Neural crest cell (in vitro differentiated cells): Measurements from ENCODE around the gene TERT. TPM values are rescaled to one million over a fixed set of nuclear protein-coding genes. Genes with fewer than 3 reads are reported as not detected.
"Not testable (repeated sequence)": the region's sequence is repeated elsewhere in the genome, so short reads cannot be mapped to it uniquely, and the experiment has no call there.

ENCODE experiments used
- DNase-seq: peaks from one replicate; pipeline ENCODE4 v3.0.0; 2021; ENCODE audit warnings: low read depth, mixed read lengths, low spot score
- H3K27ac Mint-ChIP-seq: one replicate; pipeline ENCODE4 v1.8.0; 2021; ENCODE audit warnings: mild to moderate bottlenecking, mixed read lengths; ENCODE audit not compliant: unreplicated experiment
- H3K27me3 Mint-ChIP-seq: 2 replicates; pipeline ENCODE4 v1.8.0; 2021; ENCODE audit warnings: low read depth, mild to moderate bottlenecking, mixed read lengths
- H3K36me3 Mint-ChIP-seq: 2 replicates; pipeline ENCODE4 v1.8.0; 2021; ENCODE audit warnings: low read depth, mild to moderate bottlenecking, mixed read lengths
- H3K4me1 Mint-ChIP-seq: 2 replicates; pipeline ENCODE4 v1.8.0; 2021; ENCODE audit warnings: mixed read lengths
- H3K4me3 Mint-ChIP-seq: one replicate; pipeline ENCODE4 v1.8.0; 2021; ENCODE audit warnings: mild to moderate bottlenecking, mixed read lengths
- H3K9me3 Mint-ChIP-seq: 2 replicates; pipeline ENCODE4 v1.8.0; 2021; ENCODE audit warnings: mixed read lengths
- total RNA-seq: library from RNA; stranded (reverse); gene quantifications from 2 replicates; pipeline ENCODE4 v1.2.1, GENCODE V29; 2021
- TF ChIP-seq, protein P1 (sequence below): fragments of 200-600 bp; sonication (generic); conservative IDR thresholded peaks from 2 replicates; pipeline ENCODE4 v1.5.0; 2021; ENCODE audit warnings: antibody characterized with exemption, mild to moderate bottlenecking

Gene TERT
- total RNA-seq, 1 donor from 2014 or later, result 5.6 TPM

DNA sequence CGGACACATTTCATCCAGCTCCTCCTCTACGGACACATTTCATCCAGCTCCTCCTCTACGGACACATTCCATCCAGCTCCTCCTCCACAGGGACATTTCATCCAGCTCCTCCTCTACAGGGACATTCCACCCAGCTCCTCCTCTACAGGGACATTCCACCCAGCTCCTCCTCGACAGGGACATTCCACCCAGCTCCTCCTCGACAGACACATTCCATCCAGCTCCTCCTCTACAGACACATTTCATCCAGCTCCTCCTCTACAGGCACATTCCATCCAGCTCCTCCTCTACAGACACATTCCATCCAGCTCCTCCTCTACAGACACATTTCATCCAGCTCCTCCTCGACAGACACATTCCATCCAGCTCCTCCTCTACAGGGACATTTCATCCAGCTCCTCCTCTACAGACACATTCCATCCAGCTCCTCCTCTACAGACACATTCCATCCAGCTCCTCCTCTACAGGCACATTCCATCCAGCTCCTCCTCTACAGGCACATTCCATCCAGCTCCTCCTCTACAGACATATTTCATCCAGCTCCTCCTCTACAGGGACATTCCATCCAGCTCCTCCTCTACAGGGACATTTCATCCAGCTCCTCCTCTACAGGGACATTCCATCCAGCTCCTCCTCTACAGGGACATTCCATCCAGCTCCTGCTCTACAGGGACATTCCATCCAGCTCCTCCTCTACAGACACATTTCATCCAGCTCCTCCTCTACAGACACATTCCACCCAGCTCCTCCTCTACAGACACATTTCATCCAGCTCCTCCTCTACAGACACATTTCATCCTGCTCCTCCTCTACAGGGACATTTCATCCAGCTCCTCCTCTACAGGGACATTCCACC, 32.3 kb upstream of the TERT start:
- not testable (repeated sequence) for H3K9me3 Mint-ChIP-seq, H3K4me3 Mint-ChIP-seq, H3K4me1 Mint-ChIP-seq, H3K27ac Mint-ChIP-seq, H3K36me3 Mint-ChIP-seq, DNase-seq, H3K27me3 Mint-ChIP-seq

DNA sequence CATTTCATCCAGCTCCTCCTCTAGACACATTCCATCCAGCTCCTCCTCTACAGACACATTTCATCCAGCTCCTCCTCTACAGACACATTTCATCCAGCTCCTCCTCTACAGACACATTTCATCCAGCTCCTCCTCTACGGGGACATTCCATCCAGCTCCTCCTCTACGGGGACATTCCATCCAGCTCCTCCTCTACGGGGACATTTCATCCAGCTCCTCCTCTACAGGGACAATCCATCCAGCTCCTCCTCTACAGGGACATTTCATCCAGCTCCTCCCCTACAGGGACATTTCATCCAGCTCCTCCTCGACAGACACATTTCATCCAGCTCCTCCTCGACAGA, 31.6 kb upstream of the TERT start:
- not testable (repeated sequence) for H3K4me3 Mint-ChIP-seq, H3K4me1 Mint-ChIP-seq, DNase-seq, H3K27me3 Mint-ChIP-seq, H3K27ac Mint-ChIP-seq, H3K9me3 Mint-ChIP-seq, H3K36me3 Mint-ChIP-seq

DNA sequence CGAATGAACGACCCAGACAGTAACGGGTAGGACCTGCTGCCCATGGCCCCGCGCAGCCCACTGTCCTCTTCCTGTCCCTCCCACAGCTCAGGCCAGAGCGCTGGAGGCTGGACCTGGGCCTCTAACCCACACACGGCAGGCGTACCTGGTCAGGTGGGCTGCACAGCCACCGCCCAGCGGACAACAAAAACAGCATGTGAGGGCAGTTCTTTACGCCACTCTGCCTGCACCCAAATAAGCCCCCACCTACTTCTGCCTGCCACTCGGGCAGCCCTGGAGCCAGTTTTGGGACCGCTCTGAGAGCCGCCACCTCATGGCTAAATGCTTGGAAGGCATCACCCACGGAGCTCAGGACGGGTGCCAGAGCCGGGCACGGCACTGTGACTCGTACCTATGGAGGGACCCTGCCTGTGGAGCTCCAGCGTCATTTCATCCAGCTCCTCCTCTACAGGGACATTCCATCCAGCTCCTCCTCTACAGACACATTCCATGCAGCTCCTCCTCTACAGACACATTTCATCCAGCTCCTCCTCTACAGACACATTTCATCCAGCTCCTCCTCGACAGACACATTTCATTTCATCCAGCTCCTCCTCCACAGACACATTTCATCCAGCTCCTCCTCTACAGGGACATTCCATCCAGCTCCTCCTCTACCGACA, 31.1 kb upstream of the TERT start:
- TF ChIP-seq, protein P1, sequence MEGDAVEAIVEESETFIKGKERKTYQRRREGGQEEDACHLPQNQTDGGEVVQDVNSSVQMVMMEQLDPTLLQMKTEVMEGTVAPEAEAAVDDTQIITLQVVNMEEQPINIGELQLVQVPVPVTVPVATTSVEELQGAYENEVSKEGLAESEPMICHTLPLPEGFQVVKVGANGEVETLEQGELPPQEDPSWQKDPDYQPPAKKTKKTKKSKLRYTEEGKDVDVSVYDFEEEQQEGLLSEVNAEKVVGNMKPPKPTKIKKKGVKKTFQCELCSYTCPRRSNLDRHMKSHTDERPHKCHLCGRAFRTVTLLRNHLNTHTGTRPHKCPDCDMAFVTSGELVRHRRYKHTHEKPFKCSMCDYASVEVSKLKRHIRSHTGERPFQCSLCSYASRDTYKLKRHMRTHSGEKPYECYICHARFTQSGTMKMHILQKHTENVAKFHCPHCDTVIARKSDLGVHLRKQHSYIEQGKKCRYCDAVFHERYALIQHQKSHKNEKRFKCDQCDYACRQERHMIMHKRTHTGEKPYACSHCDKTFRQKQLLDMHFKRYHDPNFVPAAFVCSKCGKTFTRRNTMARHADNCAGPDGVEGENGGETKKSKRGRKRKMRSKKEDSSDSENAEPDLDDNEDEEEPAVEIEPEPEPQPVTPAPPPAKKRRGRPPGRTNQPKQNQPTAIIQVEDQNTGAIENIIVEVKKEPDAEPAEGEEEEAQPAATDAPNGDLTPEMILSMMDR, result no peak
- Mint-ChIP-seq H3K9me3 (peaks cover 4% of the 10 kb centered on the region), H3K27me3 (no peaks in the 10 kb centered on the region), H3K4me3 (no peak overlapping the region), H3K4me1 (no peaks in the 10 kb centered on the region), H3K36me3 (peaks cover 6% of the 10 kb centered on the region), H3K27ac (no peak overlapping the region)
- no peak for DNase-seq

DNA sequence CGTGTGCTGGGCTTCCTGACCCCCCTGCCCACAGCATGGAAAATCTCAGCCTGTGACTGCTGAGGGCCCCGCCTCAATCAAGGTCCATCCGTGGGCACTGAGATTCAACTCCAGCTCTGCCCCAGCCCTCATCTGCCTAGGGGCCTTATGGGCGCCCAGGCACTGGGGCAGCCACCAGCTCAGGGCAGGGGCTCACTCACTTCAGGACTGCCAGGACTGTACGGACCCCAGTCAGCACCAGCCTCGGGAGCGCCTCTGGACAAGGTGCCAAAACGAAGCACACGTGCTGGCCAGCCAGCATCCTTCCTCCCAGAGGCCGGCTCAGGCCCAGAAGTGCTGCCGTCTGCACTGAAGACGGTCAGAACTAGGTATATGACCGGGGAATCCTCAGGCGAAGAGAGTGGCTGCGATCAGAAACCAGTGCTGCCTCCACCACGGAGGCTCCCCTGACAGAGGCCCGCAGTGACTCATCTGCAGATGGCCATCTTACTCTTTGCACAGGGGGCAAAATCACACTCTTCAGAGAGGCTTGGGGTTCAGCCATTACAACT, 30.4 kb upstream of the TERT start:
- Mint-ChIP-seq H3K4me3 (no peak overlapping the region), H3K27me3 (no peaks in the 10 kb centered on the region), H3K4me1 (no peaks in the 10 kb centered on the region), H3K27ac (no peak overlapping the region), H3K9me3 (peaks cover 4% of the 10 kb centered on the region), H3K36me3 (peaks cover 6% of the 10 kb centered on the region)
- TF ChIP-seq, protein P1, result no peak
- no peak for DNase-seq

DNA sequence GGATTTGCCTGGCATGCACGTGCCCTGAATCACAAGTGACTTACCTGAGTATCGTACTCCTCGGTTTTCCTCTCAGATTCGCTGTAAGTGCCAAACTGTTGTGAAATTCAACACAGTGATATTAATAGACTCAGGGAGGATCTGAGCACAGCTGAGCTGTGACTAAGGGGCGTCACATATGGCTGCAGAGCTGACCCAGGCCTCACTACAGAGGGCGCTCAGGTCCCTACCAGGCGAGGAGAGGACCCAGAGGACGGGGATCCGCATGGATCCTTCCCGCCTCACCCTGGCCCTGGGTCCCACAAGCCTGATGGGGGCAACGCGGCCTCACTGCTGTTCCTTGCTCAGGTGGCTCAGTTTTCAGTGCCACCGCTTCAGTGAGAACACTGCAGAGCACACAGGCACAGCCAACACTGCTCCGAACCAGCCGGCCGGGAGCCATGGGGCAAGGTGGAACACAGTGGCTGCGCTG, 29.9 kb upstream of the TERT start:
- no peaks in the 10 kb centered on the region for H3K27me3 Mint-ChIP-seq

DNA sequence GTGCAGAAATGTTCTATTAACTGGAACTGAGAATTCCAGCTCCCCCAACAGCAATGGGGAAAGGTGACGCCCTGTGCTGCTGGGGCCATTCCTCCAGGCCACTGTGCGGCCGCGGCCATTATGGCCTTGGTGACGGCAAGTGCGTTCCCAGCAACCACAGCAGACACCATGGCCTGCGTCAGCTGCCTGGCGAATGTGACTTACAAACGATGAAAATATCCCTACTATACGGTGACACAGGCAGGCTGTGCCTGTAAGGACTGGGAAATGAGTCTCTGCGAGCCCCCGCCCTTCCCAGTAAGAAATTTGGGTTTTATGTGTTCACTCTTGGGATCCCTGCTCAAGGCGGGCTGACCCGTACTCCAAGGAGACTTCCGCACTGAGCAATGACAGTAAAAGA, 29.4 kb upstream of the TERT start:
- Mint-ChIP-seq H3K27ac (no peak overlapping the region), H3K4me1 (no peaks in the 10 kb centered on the region)
- DNase-seq, result no peak

More for the DNA sequence above, 29.9 kb upstream of the TERT start:
- Mint-ChIP-seq H3K4me1 (no peaks in the 10 kb centered on the region), H3K27ac (no peak overlapping the region), H3K9me3 (peaks cover 4% of the 10 kb centered on the region), H3K4me3 (no peak overlapping the region), H3K36me3 (peaks cover 6% of the 10 kb centered on the region)
- TF ChIP-seq, protein P1, result no peak
- DNase-seq, result no peak

More for the DNA sequence above, 29.4 kb upstream of the TERT start:
- peaks cover 6% of the 10 kb centered on the region for H3K36me3 Mint-ChIP-seq
- no peaks in the 10 kb centered on the region for H3K27me3 Mint-ChIP-seq
- TF ChIP-seq, protein P1, result no peak
- H3K9me3 Mint-ChIP-seq, result peaks cover 4% of the 10 kb centered on the region
- H3K4me3 Mint-ChIP-seq, result no peak overlapping the region
